IPS-15b (cell line): ENCODE results near the gene IL5RA.

ENCODE experiments used
- H3K27me3 ChIP-seq: one replicate; pipeline ENCODE4 v1.6.1; 2013; ENCODE audit warnings: low read length; ENCODE audit not compliant: control insufficient read depth, insufficient read depth
- H3K36me3 ChIP-seq: one replicate; pipeline ENCODE4 v1.6.1; 2013; ENCODE audit warnings: low read length; ENCODE audit not compliant: control insufficient read depth, insufficient read depth
- H3K4me1 ChIP-seq: one replicate; pipeline ENCODE4 v1.6.1; 2013; ENCODE audit warnings: mild to moderate bottlenecking, low read length; ENCODE audit not compliant: control insufficient read depth, insufficient read depth
- H3K4me3 ChIP-seq: one replicate; pipeline ENCODE4 v1.5.1; 2013; ENCODE audit warnings: low read depth, low read length
- H3K9ac ChIP-seq: one replicate; pipeline ENCODE4 v1.6.1; 2013; ENCODE audit warnings: low read depth, mild to moderate bottlenecking, low read length
- H3K9me3 ChIP-seq: one replicate; pipeline ENCODE4 v1.6.1; 2013; ENCODE audit warnings: mild to moderate bottlenecking, low read length; ENCODE audit not compliant: control insufficient read depth, insufficient read depth

Gene IL5RA

DNA sequence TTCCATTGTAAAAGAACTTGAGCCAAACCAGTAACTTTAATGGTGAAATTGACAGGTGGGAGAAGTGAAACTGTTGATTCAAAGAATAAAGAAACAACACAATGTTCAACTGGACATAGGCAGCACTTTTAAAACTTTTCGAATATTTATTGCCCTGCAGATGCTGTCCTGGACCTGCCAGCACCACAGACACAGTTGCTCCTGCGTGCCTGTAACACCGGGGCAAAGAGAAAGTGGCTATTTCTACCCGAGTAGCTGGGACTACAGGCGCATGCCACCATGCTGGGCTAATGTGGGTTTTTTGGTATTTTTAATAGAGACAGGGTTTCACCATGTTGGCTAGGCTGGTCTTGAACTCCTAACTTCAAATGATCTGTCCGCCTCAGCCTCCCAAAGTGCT lies 7.4 kb downstream of the IL5RA start:
- Histone ChIP-seq H3K27me3 (no peaks in the 10 kb centered on the region), H3K4me1 (no peaks in the 10 kb centered on the region), H3K4me3 (no peak overlapping the region), H3K9me3 (no peaks in the 10 kb centered on the region), H3K9ac (no peak overlapping the region), H3K36me3 (no peaks in the 10 kb centered on the region)

DNA sequence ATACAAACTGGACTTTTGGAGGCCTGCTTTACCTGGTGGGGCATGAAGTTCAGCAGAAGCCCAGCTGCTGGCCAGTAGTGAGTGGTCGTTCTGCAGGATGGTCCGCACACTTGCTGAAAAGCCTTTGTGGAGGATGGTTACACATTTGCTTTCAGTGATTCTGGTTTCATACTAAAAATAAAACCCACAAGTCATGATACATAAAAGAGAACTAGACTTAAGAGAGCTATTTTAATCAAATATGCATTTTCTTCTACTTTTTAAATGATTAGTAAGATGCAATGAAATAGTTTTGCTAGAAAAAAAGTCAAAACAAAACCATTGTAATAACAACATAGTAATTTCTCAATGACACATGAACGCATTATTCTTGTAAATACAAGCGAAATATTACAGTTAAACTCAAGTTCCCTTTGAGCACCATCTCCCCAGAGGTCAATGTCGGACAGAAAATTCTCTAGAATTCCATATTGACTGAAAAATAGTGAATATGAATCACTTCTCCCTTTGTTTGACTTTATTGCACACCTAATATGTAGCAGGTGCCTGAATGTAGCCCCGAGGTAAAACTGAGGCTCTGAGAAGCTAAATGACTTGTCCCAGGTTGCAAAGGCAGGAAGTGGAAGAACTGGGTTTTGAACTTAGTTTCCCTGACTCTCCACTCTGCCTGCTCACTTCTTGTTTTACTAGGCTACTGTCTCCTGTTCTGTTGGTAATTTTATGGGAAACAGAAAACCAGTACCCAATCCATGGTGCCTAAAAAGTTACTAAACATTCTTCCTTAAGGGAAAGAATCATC lies 8.3 kb downstream of the IL5RA start:
- Histone ChIP-seq H3K4me1 (no peaks in the 10 kb centered on the region), H3K9me3 (no peaks in the 10 kb centered on the region), H3K4me3 (no peak overlapping the region), H3K9ac (no peak overlapping the region), H3K36me3 (no peaks in the 10 kb centered on the region), H3K27me3 (no peaks in the 10 kb centered on the region)

DNA sequence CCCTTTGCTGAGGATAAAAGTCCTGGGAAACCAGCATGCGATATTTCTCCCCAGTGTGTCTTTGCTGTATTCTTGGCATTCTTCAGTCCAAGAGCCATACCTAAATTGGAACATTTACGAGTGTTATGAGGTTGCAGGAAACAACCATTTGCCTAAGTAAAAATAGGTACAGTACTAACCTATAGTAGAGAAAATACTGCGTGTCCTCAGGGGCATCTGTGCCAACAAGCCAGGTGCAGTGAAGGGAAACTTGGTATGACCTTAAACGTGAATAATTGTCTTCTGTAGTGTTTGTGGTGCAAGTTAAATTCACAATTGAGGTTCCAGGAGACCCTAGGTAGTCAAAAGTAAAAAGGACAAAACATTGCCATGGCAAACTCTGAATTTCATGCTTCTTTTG lies 12.2 kb downstream of the IL5RA start:
- no peaks in the 10 kb centered on the region for H3K4me1 ChIP-seq
- no peak overlapping the region for H3K4me3 ChIP-seq
- no peaks in the 10 kb centered on the region for H3K36me3 ChIP-seq
- H3K27me3 ChIP-seq = no peaks in the 10 kb centered on the region
- no peaks in the 10 kb centered on the region for H3K9me3 ChIP-seq
- no peak overlapping the region for H3K9ac ChIP-seq

DNA sequence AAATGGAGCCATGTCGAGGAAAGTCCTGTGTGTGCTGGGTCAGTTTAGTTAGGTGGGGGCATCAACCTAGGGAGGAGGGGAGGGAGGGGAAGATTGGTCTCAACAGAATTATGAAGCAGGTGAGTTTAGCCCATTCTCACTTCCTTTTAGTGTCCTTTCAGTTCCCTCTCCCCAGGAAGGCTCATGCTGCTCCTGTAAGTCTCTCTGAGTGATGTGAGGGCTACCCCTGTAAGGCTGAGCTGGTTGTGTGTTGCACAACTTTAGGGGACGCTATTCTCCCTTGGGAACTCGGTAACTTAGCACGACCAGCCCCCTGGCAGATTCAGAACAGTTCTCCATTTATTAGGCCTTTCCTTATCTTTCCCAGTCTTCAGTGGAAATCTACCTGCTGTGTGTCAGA lies 21.2 kb downstream of the IL5RA start:
- Histone ChIP-seq H3K9ac (no peak overlapping the region), H3K4me1 (no peaks in the 10 kb centered on the region), H3K27me3 (no peaks in the 10 kb centered on the region), H3K4me3 (no peak overlapping the region), H3K9me3 (no peaks in the 10 kb centered on the region), H3K36me3 (no peaks in the 10 kb centered on the region)

GRCh38 chr3:3087716-3088465 lies 22.3 kb downstream of the IL5RA start:
- Histone ChIP-seq H3K4me1 (no peaks in the 10 kb centered on the region), H3K9me3 (no peaks in the 10 kb centered on the region), H3K36me3 (no peaks in the 10 kb centered on the region)

DNA sequence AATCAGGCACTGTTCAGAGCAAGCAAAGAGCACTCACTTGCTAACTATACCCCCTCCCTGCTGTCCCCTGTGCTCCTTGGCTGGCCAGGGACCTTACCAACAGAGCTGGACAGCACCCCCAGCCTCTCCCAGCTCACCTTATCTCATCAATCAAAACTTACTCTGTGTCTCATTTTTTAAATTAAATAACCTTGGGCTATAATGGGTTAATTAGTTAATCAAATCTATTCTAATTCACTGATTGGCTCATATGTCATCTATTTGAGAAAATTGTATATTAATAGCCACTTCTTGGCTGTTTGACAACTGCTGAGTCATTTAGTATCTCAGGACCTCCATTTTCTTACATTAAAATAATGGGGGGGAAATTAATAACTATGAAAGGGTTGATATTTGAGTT lies 22.9 kb downstream of the IL5RA start:
- Histone ChIP-seq H3K4me3 (no peak overlapping the region), H3K9me3 (no peaks in the 10 kb centered on the region), H3K4me1 (no peaks in the 10 kb centered on the region), H3K9ac (no peak overlapping the region), H3K27me3 (no peaks in the 10 kb centered on the region), H3K36me3 (no peaks in the 10 kb centered on the region)

More at GRCh38 chr3:3087716-3088465, 22.3 kb downstream of the IL5RA start:
- Histone ChIP-seq H3K9ac (no peak overlapping the region), H3K27me3 (no peaks in the 10 kb centered on the region), H3K4me3 (no peak overlapping the region)

DNA sequence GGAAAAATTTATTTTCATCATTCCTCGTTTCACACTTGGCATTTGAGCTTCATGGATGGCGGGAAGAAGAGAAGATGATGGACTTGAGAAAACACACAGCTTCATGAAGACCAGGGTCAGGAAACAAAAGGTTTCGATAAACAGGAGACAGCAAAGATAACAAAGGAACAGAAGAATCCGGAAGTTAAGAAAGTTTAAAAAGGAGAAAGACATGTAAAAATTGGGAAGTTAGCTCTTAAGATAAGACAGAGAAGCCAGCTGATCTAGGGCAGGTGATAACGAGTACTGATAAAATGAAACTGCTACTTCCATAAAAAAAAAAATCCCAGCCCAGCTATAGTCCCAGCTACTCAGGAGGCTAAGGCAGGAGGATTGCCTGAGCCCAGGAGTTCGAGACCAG lies 23.9 kb downstream of the IL5RA start:
- no peaks in the 10 kb centered on the region for H3K9me3 ChIP-seq
- no peaks in the 10 kb centered on the region for H3K27me3 ChIP-seq
- no peaks in the 10 kb centered on the region for H3K4me1 ChIP-seq
- H3K36me3 ChIP-seq = no peaks in the 10 kb centered on the region
- H3K4me3 ChIP-seq = no peak overlapping the region
- H3K9ac ChIP-seq = no peak overlapping the region

DNA sequence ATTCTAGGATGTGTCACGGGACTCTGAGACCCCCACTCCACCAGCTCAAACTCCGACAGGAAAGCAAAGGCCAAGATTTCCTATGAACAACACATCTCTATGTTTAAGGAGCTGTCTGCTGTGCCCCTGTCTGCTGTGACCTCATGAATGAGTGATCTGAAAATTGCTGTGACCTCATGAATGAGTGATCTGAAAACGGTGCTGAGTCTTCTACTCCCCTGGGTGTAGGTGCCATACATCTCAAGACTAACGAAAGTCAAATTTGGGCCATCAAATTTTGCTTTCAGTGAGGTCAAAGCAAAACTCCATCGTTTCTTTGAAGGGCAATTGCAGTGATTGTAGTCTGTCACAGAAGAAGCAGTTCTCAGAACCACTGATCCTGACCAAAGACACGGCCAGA lies 24.4 kb downstream of the IL5RA start:
- Histone ChIP-seq H3K9ac (no peak overlapping the region), H3K4me1 (no peaks in the 10 kb centered on the region), H3K36me3 (no peaks in the 10 kb centered on the region), H3K9me3 (no peaks in the 10 kb centered on the region), H3K4me3 (no peak overlapping the region), H3K27me3 (no peaks in the 10 kb centered on the region)

DNA sequence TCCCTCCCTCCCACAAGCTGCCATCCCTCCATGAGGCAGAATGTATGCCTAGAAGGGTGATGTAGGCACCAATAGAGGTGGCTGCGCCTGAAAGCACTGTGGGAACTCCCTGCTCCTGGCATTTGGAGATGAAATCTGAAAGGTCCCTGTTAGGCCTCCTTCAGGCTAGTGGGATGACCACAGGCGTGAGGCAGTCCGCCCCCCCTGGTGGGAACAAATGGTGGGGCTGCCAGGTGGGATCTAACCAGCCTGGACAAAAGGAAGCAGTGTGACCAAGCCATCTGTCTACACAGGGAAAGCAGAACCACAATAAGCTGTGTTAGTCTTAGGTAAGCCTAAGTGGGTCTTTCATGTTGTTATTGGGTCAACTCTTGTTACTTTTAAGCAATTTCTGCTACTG lies 25.3 kb downstream of the IL5RA start:
- H3K4me3 ChIP-seq = no peak overlapping the region
- no peaks in the 10 kb centered on the region for H3K9me3 ChIP-seq
- no peak overlapping the region for H3K9ac ChIP-seq
- H3K36me3 ChIP-seq = no peaks in the 10 kb centered on the region
- no peaks in the 10 kb centered on the region for H3K27me3 ChIP-seq
- H3K4me1 ChIP-seq = no peaks in the 10 kb centered on the region

GRCh38 chr3:3082234-3082924 lies 27.8 kb downstream of the IL5RA start:
- H3K4me1 ChIP-seq = no peaks in the 10 kb centered on the region
- no peaks in the 10 kb centered on the region for H3K36me3 ChIP-seq
- H3K27me3 ChIP-seq = no peaks in the 10 kb centered on the region

DNA sequence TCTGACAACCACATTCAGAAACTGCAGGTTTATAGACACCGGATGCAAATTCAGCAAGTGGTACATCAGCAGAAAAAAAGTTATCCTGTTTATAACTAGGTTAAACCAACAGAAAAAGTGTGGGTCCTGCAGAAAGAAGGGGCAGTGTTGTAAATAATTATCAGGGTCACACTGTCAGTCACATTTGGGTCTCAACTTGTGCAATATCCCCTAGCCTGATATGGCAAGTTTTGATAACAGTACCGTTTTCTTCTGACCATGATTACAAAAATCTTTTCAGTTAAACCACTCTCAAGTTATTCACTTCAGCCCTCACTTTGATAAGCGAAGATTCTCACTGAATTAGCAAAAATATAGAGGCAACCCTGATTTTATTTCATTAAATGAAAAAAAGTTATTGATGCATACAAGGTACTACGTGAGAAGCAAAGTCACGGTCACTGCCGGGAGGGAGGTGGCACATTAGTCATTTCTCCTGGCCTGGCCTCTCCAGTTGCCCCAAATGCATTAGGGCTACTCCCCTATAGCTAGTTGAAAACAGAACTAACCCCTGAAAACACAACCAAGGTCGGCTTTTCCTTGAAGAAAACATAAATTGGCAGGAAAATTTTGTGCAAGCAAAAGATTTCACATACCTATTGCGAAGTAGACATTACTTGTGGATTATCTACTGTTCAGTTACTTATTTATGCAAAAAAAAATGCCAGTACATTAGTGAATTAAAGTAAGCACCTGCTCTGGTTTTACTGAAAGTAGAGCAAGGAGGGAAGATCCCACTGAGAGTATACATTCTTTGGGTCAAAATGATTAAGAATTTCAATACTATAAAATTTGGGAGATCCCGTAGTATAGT lies 28.6 kb downstream of the IL5RA start:
- H3K9ac ChIP-seq = no peak overlapping the region
- H3K4me3 ChIP-seq = no peak overlapping the region
- H3K4me1 ChIP-seq = no peaks in the 10 kb centered on the region
- H3K27me3 ChIP-seq = no peaks in the 10 kb centered on the region
- H3K9me3 ChIP-seq = no peaks in the 10 kb centered on the region
- no peaks in the 10 kb centered on the region for H3K36me3 ChIP-seq

More at GRCh38 chr3:3082234-3082924, 27.8 kb downstream of the IL5RA start:
- H3K4me3 ChIP-seq = no peak overlapping the region
- H3K9me3 ChIP-seq = no peaks in the 10 kb centered on the region
- H3K9ac ChIP-seq = no peak overlapping the region
